ENCODE measurements around the gene LMOD1.

The LMOD1 gene

DNA sequence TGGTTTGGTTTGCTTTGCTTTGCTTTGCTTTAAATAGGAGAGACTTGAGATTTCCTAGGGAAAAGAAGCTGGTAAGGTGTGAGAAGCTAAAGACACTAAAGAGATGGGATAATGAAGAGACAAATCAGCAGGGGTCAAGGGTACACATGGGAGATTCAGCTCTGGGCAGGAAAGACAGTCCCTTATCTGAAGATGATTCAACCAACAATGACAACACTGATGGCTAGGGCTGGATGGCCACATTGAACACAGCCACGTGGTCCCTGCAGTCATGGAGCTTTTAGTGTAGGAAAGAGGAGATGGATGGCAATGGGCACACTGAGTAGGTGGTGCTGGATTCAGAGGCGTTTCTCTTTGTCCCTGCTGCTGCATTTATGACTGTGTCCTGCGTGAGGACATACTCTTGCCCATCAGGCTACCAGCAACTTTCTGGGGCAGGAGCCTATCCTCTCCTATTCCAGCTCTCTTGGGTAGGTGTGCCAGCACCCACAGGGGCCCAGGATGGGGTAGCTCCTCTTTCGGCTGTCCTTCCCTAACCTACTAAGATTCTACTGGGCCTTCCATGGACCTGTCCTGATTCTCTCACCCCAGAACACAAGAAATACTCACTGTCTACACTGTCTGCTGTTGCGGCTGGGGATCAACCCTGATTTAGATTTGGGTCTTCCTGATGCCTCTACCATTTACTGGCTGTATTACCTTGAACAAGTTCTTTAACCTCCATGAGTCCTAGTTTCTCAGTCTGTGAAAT is 59.1 kb downstream of the LMOD1 start:
- H3K4me3 ChIP-seq (ENCODE audit: low read depth, low read length) = no peak overlapping the region
- TF ChIP-seq, protein P1, sequence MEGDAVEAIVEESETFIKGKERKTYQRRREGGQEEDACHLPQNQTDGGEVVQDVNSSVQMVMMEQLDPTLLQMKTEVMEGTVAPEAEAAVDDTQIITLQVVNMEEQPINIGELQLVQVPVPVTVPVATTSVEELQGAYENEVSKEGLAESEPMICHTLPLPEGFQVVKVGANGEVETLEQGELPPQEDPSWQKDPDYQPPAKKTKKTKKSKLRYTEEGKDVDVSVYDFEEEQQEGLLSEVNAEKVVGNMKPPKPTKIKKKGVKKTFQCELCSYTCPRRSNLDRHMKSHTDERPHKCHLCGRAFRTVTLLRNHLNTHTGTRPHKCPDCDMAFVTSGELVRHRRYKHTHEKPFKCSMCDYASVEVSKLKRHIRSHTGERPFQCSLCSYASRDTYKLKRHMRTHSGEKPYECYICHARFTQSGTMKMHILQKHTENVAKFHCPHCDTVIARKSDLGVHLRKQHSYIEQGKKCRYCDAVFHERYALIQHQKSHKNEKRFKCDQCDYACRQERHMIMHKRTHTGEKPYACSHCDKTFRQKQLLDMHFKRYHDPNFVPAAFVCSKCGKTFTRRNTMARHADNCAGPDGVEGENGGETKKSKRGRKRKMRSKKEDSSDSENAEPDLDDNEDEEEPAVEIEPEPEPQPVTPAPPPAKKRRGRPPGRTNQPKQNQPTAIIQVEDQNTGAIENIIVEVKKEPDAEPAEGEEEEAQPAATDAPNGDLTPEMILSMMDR (IDR thresholded peaks at IDR 0.05; ENCODE audit: borderline replicate concordance, insufficient read depth, low read depth, low read length) = no peak

DNA sequence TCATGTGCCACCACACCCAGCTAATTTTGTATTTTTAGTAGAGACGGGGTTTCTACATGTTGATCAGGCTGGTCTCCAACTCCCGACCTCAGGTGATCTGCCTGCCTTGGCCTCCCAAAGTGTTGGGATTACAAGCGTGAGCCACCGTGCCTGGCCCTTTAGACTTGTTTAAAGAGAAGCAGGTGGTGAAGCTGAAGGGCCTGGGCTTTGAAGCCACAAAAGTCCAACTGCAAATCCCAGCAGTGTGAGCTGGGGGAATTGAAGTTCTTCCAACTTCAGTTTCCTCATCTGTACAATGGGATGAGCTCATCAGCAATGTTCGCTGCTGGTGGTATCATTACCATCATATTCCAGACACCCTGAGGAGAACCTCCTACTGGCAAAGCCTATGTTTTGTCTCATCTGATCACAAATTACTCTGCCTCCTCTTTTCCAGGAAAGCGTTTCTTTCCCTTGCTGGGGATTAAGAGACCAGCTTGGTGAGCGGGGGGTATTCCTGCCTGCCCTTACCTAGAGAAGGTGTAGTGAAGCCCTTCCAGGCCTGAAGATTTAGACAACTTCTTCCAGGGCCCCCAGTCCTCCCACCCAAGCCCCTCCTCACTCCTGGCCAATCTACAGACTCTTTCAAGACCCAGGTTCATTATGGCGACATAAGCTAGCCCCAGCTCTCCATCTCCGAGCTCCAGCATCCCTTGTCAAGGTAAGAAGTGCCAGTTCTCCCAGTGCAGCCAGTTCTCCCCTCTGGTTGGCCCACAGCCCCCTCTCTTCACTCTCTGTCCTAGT is 60.1 kb downstream of the LMOD1 start:
- H3K4me3 ChIP-seq (ENCODE audit: low read depth, low read length) = no peak overlapping the region
- TF ChIP-seq, protein P1 (IDR thresholded peaks at IDR 0.05; ENCODE audit: borderline replicate concordance, insufficient read depth, low read depth, low read length) = no peak

DNA sequence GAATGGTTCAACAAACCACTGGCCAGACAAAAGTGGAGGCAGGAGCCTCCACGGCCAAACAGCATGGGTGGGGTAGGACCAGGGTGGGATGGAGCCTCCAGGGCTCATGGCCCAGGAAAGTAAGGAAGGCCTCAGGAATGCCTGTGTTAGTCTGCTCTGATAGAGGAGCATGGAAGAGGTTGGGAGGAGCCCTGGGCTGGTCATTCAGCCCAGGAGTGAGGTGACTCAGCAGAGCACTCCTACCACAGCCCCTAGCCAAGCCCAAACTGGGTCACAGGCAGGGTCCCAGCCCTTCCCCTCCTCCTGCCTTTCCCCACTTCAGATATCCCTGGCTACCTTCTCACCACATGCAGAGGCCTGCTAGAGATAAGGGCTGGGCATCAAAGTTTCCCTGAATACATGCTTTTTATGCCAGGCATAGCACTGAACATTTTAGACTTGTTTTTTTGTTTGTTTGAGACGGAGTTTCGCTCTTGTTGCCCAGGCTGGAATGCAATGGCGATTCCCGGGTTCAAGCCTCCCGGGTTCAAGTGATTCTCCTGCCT is 60.7 kb downstream of the LMOD1 start:
- no peak overlapping the region for H3K4me3 ChIP-seq (ENCODE audit: low read depth, low read length)
- TF ChIP-seq, protein P1 (IDR thresholded peaks at IDR 0.05; ENCODE audit: borderline replicate concordance, insufficient read depth, low read depth, low read length) = no peak

GRCh38 chr1:201884425-201884824 is 61.9 kb downstream of the LMOD1 start:
- no peak overlapping the region for H3K4me3 ChIP-seq (ENCODE audit: low read depth, low read length)
- TF ChIP-seq, protein P1 (IDR thresholded peaks at IDR 0.05; ENCODE audit: borderline replicate concordance, insufficient read depth, low read depth, low read length) = no peak

DNA sequence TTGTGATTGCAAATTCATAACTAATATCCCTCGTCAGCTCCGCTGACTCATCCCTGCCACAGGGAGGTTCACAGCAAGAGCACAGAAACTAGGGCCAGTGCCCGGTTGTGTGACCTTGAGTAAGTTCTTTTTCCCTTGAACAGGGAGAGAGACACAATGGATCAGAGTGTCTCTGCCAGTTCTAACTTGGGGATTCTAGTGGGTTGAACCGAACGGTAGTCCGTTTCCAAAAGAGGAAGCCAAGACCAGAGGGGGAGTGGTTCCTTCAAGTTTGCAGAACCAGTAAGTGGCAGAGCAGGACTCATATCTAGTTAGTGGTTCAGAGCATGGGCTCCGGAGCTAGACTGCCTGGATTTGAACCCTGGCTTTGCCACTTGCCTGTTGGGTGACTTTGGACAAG is 62.6 kb downstream of the LMOD1 start:
- TF ChIP-seq, protein P1 (IDR thresholded peaks at IDR 0.05; ENCODE audit: borderline replicate concordance, insufficient read depth, low read depth, low read length) = no peak
- H3K4me3 ChIP-seq (ENCODE audit: low read depth, low read length) = no peak overlapping the region

DNA sequence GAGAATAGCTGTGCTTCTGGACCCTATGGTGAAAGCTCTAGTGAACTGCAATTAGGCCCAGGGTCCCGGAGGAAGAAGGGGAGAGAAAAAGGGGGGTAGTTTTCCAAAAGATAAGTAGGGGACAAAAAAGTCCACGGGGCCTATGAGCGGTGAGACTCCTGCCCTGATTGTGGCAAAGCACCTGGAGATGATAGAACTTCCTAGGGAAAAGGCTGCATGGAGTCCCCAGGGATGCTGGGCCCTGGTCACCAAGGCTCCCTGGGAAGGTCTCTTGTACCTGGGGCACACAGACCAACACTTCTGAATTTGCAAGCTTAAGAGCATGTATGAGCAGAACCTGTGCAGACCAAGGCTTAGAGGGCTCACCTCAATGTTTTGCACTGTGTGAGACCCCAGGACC is 63.1 kb downstream of the LMOD1 start:
- no peak overlapping the region for H3K4me3 ChIP-seq (ENCODE audit: low read depth, low read length)

More for the DNA sequence above, 63.1 kb downstream of the LMOD1 start:
- TF ChIP-seq, protein P1 (IDR thresholded peaks at IDR 0.05; ENCODE audit: borderline replicate concordance, insufficient read depth, low read depth, low read length) = no peak
